Breast epithelium (tissue), 4 donors: Measurements from ENCODE around the gene ESPN. TPM values are rescaled to one million over a fixed set of nuclear protein-coding genes. Genes with fewer than 3 reads are reported as not detected.
"Not testable (repeated sequence)": the region's sequence is repeated elsewhere in the genome, so short reads cannot be mapped to it uniquely, and the experiment has no call there.

ENCODE experiments used
- DNase-seq, 2 donors: peaks; one replicate each; pipeline ENCODE4 v3.0.0-alpha.2; 2019; ENCODE audit warnings: low spot score in 2 of 2
- H3K27ac ChIP-seq, 2 donors: fragments of 200-600 bp; sonication (generic) in 1 of 2; one replicate each; pipeline ENCODE4 v1.5.1; 2016 to 2019; ENCODE audit warnings: mild to moderate bottlenecking in 1 of 2
- H3K27me3 ChIP-seq, 2 donors: fragments of 200-600 bp; sonication (generic) in 1 of 2; one replicate each; pipeline versions ENCODE4 v1.5.1 to v1.6.0; 2017 to 2019; ENCODE audit warnings: control low read depth in 1 of 2, mild to moderate bottlenecking in 1 of 2
- H3K36me3 ChIP-seq: fragments of 200-600 bp; one replicate; pipeline ENCODE4 v1.5.1; 2019
- H3K4me1 ChIP-seq, 2 donors: fragments of 200-600 bp; sonication (generic); one replicate each; pipeline ENCODE4 v1.5.1; 2016 to 2019; ENCODE audit warnings: control low read depth in 1 of 2
- H3K4me3 ChIP-seq, 3 donors: fragments of 200-600 bp; sonication (generic); 1 replicate in 2 of 3; 2 replicates in 1 of 3; pipeline ENCODE4 v1.5.1; 2016 to 2019; ENCODE audit warnings: mild to moderate bottlenecking in 3 of 3, moderate library complexity in 2 of 3
- H3K9me3 ChIP-seq, 2 donors: fragments of 200-600 bp; sonication (generic) in 1 of 2; one replicate each; pipeline ENCODE4 v1.5.1; 2016 to 2019; ENCODE audit warnings: control low read depth in 1 of 2
- CTCF ChIP-seq, 3 donors: fragments of 450-650 bp; IDR thresholded peaks; one replicate each; pipeline ENCODE4 v1.5.1; 2016 to 2017; ENCODE audit warnings: antibody characterized with exemption in 3 of 3, mild to moderate bottlenecking in 3 of 3, moderate library complexity in 3 of 3
- POLR2A ChIP-seq: fragments of 450-650 bp; IDR thresholded peaks from one replicate; pipeline ENCODE4 v1.6.1; 2016; ENCODE audit warnings: antibody characterized with exemption, mild to moderate bottlenecking, moderate library complexity
- POLR2AphosphoS5 ChIP-seq, 3 donors: sonication (generic); formaldehyde crosslinking; IDR thresholded peaks; one replicate each; pipeline ENCODE4 v1.6.1; 2017; ENCODE audit warnings: antibody characterized with exemption in 3 of 3
- intact Hi-C: fragments of 100-400 bp; cut with DNase I; formaldehyde crosslinking; loops from one replicate; pipeline ENCODE4 v1.15.1; 2023; ENCODE audit warnings: low total_unique reads
- total RNA-seq, 3 donors: library from RNA; depleted of rRNA; stranded (reverse); fragments of >200 nt; gene quantifications; one replicate each; pipeline ENCODE4 v1.1.0, GENCODE V29; 2016

ESPN gene
- total RNA-seq, 3 donors from 2014 or later = 10.8 to 11.1 TPM; not detected in 1

DNA sequence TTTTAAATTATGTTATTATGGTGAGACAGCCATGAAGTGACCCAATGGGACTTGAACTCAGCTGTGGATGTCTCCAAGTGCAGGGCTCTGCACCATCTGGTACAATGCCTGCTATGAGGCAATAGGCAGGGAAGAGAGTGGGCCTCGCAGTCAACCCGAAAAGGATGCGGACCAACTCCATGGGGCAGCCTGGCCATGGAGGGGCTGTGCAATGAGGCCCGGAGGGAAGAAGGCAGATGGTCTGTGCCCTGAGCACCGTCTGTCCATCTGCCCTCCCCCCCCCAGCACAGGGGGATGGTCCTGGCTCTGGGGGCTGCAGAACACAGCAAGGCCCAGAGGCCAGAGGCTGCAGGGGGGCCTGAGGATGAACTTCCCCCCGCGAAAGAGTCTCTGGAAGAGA lies 17.0 kb downstream of the ESPN start:
- no peaks in the 10 kb centered on the region for H3K9me3 ChIP-seq
- no peak overlapping the region for H3K27ac ChIP-seq
- peaks cover 0 to 8% of the 10 kb centered on the region in 2 donors for H3K27me3 ChIP-seq
- H3K4me1 ChIP-seq = no peaks in the 10 kb centered on the region
- TF ChIP-seq POLR2A = no peak
- no peak for TF ChIP-seq CTCF (IDR thresholded peaks at IDR 0.05)
- TF ChIP-seq POLR2AphosphoS5 (IDR thresholded peaks at IDR 0.05) = no peak
- H3K36me3 ChIP-seq = no peaks in the 10 kb centered on the region
- H3K4me3 ChIP-seq = no peak overlapping the region
- intact Hi-C loops = no loop called here
- DNase-seq = no peak

- no peaks in the 10 kb centered on the region for H3K36me3 ChIP-seq
- peaks cover 5 to 17% of the 10 kb centered on the region in 2 donors for H3K27me3 ChIP-seq
- no peaks in the 10 kb centered on the region for H3K4me1 ChIP-seq
- H3K4me3 ChIP-seq = no peak overlapping the region
- H3K27ac ChIP-seq = no peak overlapping the region
- H3K9me3 ChIP-seq = no peaks in the 10 kb centered on the region
- DNase-seq = no peak
- intact Hi-C loops = no loop called here
- no peak for TF ChIP-seq CTCF (IDR thresholded peaks at IDR 0.05)
- no peak for TF ChIP-seq POLR2A
- no peak for TF ChIP-seq POLR2AphosphoS5 (IDR thresholded peaks at IDR 0.05)
Measured at GRCh38 chr1:6443339-6444115, 19.0 kb downstream of the ESPN start.

- Histone ChIP-seq H3K36me3 (no peaks in the 10 kb centered on the region), H3K9me3 (no peaks in the 10 kb centered on the region), H3K27me3 (peaks cover 5 to 17% of the 10 kb centered on the region in 2 donors), H3K27ac (no peak overlapping the region), H3K4me3 (no peak overlapping the region), H3K4me1 (no peaks in the 10 kb centered on the region)
- DNase-seq = no peak
- intact Hi-C loops = no loop called here
- TF ChIP-seq POLR2A = no peak
- TF ChIP-seq POLR2AphosphoS5 (IDR thresholded peaks at IDR 0.05) = no peak
- no peak for TF ChIP-seq CTCF (IDR thresholded peaks at IDR 0.05)
Measured at GRCh38 chr1:6444377-6444776, 19.8 kb downstream of the ESPN start.

- TF ChIP-seq POLR2A (no peak), CTCF (IDR thresholded peaks at IDR 0.05) (peak in 1 of 3 donors; percentile 35), POLR2AphosphoS5 (IDR thresholded peaks at IDR 0.05) (no peak)
- Histone ChIP-seq H3K9me3 (no peaks in the 10 kb centered on the region), H3K4me3 (no peak overlapping the region), H3K27ac (no peak overlapping the region), H3K4me1 (no peaks in the 10 kb centered on the region), H3K27me3 (peaks cover 5 to 25% of the 10 kb centered on the region in 2 donors), H3K36me3 (no peaks in the 10 kb centered on the region)
- intact Hi-C loops = no loop called here
- DNase-seq = no peak
Measured at GRCh38 chr1:6445062-6445763, 20.6 kb downstream of the ESPN start.

- intact Hi-C loops, DNase-seq, H3K4me1 ChIP-seq, H3K9me3 ChIP-seq, H3K4me3 ChIP-seq, H3K27ac ChIP-seq, H3K36me3 ChIP-seq: not testable (repeated sequence)
- H3K27me3 ChIP-seq = peaks cover 5 to 30% of the 10 kb centered on the region in 2 donors
Measured at GRCh38 chr1:6445929-6446328, 21.4 kb downstream of the ESPN start.
